Breast epithelium (tissue), 3 donors: Measurements from ENCODE around the gene HSFX3.

Experiments used
- CTCF ChIP-seq, 3 donors: fragments of 450-650 bp; IDR thresholded peaks; one replicate each; pipeline ENCODE4 v1.5.1; 2016 to 2017; ENCODE audit warnings: antibody characterized with exemption in 3 of 3, mild to moderate bottlenecking in 3 of 3, moderate library complexity in 3 of 3
- POLR2A ChIP-seq: fragments of 450-650 bp; IDR thresholded peaks from one replicate; pipeline ENCODE4 v1.6.1; 2016; ENCODE audit warnings: antibody characterized with exemption, mild to moderate bottlenecking, moderate library complexity
- POLR2AphosphoS5 ChIP-seq, 3 donors: sonication (generic); formaldehyde crosslinking; IDR thresholded peaks; one replicate each; pipeline ENCODE4 v1.6.1; 2017; ENCODE audit warnings: antibody characterized with exemption in 3 of 3

- TF ChIP-seq CTCF (IDR thresholded peaks at IDR 0.05) = no peak
- TF ChIP-seq POLR2AphosphoS5 (IDR thresholded peaks at IDR 0.05) = no peak
- no peak for TF ChIP-seq POLR2A
These were observed 8.1 kb downstream of the HSFX3 start for GRCh38 chrX:149541521-149542047.
